HG02571 (cell line): Measurements from ENCODE around the gene TPK1.
A peak's percentile ranks its signal among the peaks of the same experiment; 100 is the strongest.
"Not testable (repeated sequence)": the region's sequence is repeated elsewhere in the genome, so short reads cannot be mapped to it uniquely, and the experiment has no call there.

ENCODE experiments used
- ATAC-seq: cut with Tn5 transposase; IDR thresholded peaks from one replicate; pipeline ENCODE4 v1.9.1; 2021; ENCODE audit warnings: mild to moderate bottlenecking, moderate library complexity; ENCODE audit not compliant: unreplicated experiment

Gene TPK1

DNA sequence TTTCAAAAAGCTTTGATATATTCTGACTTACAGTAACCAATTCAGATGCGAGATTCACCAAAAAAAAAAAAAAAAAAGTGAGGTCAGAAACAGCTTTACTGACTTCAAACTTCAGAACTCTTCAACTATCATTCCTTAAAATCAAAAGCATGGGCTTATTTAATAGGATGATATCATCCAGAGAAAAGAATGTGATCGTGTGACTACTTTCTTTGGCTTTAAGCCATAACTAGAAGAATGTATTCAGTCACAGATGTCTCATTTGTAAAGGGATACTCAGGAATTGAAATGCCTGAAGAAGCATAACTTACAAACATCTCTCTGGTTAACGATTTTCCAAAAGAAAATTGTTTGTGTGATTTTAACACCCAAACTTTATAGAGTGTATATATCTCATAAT is 11.5 kb downstream of the TPK1 start:
- no peak for ATAC-seq

DNA sequence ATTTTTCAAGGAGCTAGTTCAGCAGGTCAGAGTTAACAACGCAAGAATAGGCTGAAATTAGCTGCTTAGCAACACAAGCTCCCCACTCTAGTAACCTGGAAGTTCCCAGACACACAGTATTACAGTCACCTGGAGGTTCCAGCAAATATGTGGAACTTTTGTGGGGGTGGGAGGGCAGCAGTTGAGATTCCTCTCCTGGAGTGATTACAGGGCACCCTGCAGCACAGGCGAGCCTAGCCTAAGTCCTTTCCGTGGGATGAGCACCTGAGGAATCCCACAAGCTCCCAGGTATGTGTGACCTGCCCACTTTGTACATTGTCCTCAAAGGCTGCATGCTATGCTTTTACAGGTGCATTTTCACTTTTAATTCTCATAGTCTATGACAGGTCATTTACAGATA is 13.6 kb downstream of the TPK1 start:
- ATAC-seq = no peak

- peak; percentile 44 for ATAC-seq
Measured at GRCh38 chr7:144821067-144821466, 14.8 kb downstream of the TPK1 start.

GRCh38 chr7:144820552-144820951 is 15.3 kb downstream of the TPK1 start:
- no peak for ATAC-seq

GRCh38 chr7:144819566-144819965 is 16.3 kb downstream of the TPK1 start:
- no peak for ATAC-seq

- peak; percentile 48 for ATAC-seq
Measured at GRCh38 chr7:144818511-144818910, 17.3 kb downstream of the TPK1 start.

- no peak for ATAC-seq
Measured at GRCh38 chr7:144817001-144817400, 18.9 kb downstream of the TPK1 start.

DNA sequence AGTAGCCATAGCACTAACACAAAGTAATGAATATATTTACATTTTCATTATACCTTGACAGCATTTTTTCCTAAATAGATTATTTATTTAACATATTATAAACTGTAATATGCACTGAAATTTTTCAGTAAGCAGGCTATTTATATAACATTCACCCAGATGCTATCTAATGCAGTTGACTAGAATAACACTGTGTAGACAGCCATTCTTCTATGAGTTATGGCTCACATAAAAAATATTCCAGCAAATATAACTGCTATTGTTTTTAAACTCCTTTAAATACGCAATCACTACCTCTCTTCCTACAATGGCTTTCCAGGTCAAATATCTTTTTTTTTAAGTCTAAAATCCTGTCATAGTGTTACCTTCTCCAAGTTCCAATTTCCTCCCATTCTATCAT is 21.6 kb downstream of the TPK1 start:
- ATAC-seq = no peak

GRCh38 chr7:144812379-144813283 is 23.2 kb downstream of the TPK1 start:
- ATAC-seq = peak; percentile 83

DNA sequence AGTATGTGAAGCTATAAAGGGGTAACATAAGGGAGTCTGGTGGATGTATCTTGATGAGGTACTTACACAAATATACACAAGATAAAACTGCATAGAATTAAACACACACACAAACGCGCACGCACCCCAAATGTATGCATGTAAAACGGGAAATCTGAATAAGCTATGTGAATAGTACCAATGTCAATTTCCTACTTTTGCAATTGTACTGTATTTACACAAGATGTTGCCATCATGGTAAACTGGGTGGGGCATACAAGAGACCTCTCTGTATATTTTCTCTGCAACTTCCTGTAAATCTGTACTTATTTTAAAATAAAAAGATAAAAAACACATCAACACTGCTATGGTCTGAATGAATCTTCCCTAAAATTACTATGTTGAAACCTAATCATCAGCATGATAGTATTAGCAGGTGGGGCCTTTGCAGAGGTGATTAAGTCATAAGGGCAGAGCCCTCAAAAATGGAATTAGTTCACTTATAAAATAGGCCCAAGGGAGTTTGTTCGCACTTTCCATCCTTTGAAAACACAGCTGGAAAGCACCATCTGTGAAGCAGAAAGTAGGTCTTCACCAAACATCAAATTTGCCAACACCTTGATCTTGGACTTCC is 30.1 kb downstream of the TPK1 start:
- ATAC-seq = no peak

GRCh38 chr7:144800678-144801436 is 35.0 kb downstream of the TPK1 start:
- not testable (repeated sequence) for ATAC-seq

DNA sequence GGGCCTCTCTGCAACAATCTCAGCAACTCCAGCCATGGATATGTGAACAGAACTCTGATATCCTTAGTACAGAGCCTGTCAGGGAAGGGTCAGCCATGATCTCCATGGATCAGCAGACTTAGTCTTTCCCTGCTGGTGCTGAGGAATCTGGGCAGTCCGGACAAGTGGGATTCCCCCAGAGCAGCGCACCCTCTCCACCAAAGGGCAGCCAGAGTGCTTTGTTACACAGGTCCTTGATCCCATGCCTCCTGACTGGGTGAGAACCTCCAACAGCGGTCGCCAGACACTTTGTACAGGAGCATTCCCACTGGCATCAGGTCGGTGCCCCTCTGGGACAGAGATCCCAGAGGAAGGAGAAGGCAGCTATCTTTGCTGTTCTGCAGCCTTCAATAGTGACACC is 38.9 kb downstream of the TPK1 start:
- ATAC-seq = no peak

- no peak for ATAC-seq
Measured at GRCh38 chr7:144792050-144792449, 43.8 kb downstream of the TPK1 start.

- no peak for ATAC-seq
Measured at GRCh38 chr7:144791488-144791887, 44.4 kb downstream of the TPK1 start.

DNA sequence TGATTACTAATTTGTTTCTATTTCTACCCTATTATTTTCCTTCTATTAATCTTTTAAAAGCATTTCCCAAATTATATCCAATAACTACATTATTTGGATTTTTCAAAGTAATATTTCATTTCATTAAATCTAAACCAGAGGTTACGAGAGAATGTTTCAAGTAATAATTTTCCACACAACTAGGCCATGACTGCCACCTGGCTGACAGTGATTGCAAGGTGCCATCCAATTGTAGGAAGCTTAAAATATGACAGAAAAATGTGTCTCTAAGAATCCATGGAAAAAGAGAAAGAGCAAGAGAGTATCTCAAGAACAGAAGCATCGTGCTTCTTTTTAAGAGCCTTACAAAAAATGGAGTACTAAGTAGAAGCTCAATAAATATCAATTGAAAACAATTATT is 48.7 kb downstream of the TPK1 start:
- ATAC-seq = no peak

GRCh38 chr7:144786522-144786921 is 49.3 kb downstream of the TPK1 start:
- no peak for ATAC-seq

DNA sequence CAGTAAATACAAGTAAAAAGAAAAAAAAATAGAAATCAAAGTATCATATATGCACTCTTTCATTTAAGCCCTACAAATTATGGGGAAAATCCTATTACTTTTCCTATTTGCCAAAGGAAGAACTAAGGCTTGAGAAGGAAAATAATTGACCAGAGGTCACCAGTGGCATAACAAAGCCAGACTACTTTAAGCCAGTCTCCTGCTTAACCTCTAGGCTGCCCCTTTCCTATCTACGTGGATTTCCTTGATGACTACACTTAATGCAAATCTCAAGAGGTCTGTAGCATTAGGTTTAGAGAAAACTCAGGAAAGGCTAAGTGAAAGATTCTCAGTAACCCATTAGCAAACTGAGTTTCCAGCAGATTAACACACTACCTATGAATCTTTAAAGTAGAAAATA is 49.8 kb downstream of the TPK1 start:
- ATAC-seq = no peak

DNA sequence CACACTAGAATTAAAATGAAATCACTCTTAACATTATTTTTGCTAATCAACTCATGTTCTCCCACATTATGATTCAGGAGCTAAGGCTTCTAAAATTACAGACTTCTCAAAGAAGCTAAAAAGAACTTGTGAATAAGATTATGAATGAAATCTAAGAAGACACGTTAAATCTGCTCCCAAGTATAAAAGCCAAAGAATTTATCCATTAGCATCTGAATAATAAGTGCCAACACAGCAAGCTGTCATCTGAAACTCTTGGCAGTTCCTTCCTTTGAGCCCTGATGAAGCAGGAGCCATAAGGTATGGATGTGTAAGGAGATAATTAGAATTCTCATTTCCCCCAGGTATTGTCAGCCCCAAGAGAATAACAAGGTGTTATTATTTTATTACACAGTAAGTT is 50.3 kb downstream of the TPK1 start:
- no peak for ATAC-seq

DNA sequence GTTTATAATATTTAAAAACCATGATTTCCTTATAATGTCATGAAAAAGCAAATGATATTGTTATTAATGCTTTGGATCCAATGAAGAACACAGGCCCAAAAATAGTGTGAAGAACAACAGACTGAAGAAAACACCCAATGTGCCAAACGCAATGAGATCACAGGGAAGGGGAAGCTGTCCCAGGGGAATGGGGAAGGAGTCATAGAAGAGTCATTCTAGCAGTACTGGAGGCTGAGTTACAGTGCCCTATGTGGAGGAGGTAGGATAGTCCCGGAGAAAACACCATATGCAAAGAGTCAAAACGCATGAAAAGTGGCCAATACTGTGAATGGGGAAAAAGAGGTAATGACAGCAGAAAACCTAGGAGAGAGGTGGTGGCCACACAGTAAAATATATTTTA is 50.9 kb downstream of the TPK1 start:
- no peak for ATAC-seq

DNA sequence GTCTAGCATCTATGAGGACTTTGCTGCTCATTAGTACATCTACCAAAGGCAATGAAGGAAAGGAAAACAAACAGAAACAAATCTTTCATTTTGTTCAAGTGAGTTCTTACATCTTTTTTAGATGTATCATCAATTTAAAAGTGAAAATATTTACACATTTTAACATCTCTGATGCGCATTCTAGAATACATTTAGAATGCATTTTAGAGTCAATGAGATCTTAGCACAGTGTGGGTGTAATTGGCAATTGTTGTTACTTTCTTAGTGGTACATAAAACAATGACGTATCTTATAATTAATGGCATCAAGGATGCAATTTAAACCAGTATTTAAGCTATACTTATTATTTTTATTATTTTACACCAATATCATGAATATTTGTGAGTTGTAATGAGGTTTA is 51.4 kb downstream of the TPK1 start:
- no peak for ATAC-seq

DNA sequence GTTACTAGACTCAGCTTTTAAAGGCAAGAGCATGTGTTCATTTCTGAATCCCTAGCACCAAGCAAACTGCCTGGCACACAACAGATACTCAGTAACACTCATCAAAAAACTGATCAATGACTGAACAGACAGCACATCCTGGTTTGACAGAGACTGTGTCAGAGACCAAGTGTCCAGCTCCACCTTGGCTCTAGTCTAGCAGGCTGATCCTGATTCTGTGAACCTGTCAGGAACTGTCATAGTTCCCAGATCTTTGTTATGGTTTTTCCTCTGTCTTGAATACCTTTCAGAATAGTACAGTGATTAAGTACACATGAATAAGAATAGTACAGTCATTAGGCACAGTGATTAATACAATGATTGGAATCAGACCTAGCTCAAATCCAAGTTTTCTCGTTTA is 53.0 kb downstream of the TPK1 start:
- no peak for ATAC-seq
